Measurements from ENCODE around the gene CCDC144A. TPM values are rescaled to one million over a fixed set of nuclear protein-coding genes. Genes with fewer than 3 reads are reported as not detected.
"Not testable (repeated sequence)": the region's sequence is repeated elsewhere in the genome, so short reads cannot be mapped to it uniquely, and the experiment has no call there.

CCDC144A gene
- polyA plus RNA-seq, 3 donors, result 0.05 to 0.23 TPM; not detected in 1

- H3K4me2 ChIP-seq (replicated peaks; ENCODE audit: extremely low read depth, low read length, poor library complexity, severe bottlenecking); DNase-seq; intact Hi-C loops (cut with micrococcal nuclease); H3K79me2 ChIP-seq (ENCODE audit: insufficient read depth, low read length); H3K9me3 ChIP-seq (replicated peaks in 1 of 2; ENCODE audit: control insufficient read depth in 1 of 2, insufficient read depth in 1 of 2, low read length in 2 of 2); H3K27me3 ChIP-seq (ENCODE audit: control insufficient read depth in 2 of 2, insufficient read depth in 2 of 2, low read length in 2 of 2); H3K36me3 Mint-ChIP-seq; H3K4me3 ChIP-seq (replicated peaks in 1 of 3; ENCODE audit: low read depth in 2 of 3, low read length in 3 of 3); H3K4me3 Mint-ChIP-seq; H3K4me1 ChIP-seq (ENCODE audit: control insufficient read depth in 1 of 2, insufficient read depth in 2 of 2, low read length in 2 of 2); H3K4me1 Mint-ChIP-seq; H3K9me3 Mint-ChIP-seq; H3K9ac ChIP-seq (ENCODE audit: insufficient read depth, low read length, poor library complexity, severe bottlenecking); H3K27ac Mint-ChIP-seq; H3K36me3 ChIP-seq (replicated peaks in 1 of 2; ENCODE audit: control insufficient read depth in 1 of 2, insufficient read depth in 2 of 2, low read length in 2 of 2); H2AFZ ChIP-seq (ENCODE audit: insufficient read depth, low read depth, low read length, poor library complexity, severe bottlenecking); H4K20me1 ChIP-seq (ENCODE audit: insufficient read depth, low read length); H3K27ac ChIP-seq (ENCODE audit: low read depth in 1 of 2, low read length in 2 of 2); H3K27me3 Mint-ChIP-seq (ENCODE audit: low read depth in 3 of 3): not testable (repeated sequence)
- no CpG with 5 or more reads among the region's 2 CpGs for WGBS (ENCODE audit: insufficient coverage)
Measured at GRCh38 chr17:16768290-16769175, 78.5 kb downstream of the CCDC144A start.

- H3K9me3 Mint-ChIP-seq; H3K9me3 ChIP-seq (replicated peaks in 1 of 2; ENCODE audit: control insufficient read depth in 1 of 2, insufficient read depth in 1 of 2, low read length in 2 of 2); H3K27ac Mint-ChIP-seq; intact Hi-C loops (cut with micrococcal nuclease); H3K27me3 ChIP-seq (ENCODE audit: control insufficient read depth in 2 of 2, insufficient read depth in 2 of 2, low read length in 2 of 2); H3K4me3 ChIP-seq (replicated peaks in 1 of 3; ENCODE audit: low read depth in 2 of 3, low read length in 3 of 3); H3K4me1 Mint-ChIP-seq; H2AFZ ChIP-seq (ENCODE audit: insufficient read depth, low read depth, low read length, poor library complexity, severe bottlenecking); H3K4me3 Mint-ChIP-seq; H3K27ac ChIP-seq (ENCODE audit: low read depth in 1 of 2, low read length in 2 of 2); H3K4me1 ChIP-seq (ENCODE audit: control insufficient read depth in 1 of 2, insufficient read depth in 2 of 2, low read length in 2 of 2); H3K4me2 ChIP-seq (replicated peaks; ENCODE audit: extremely low read depth, low read length, poor library complexity, severe bottlenecking); H3K36me3 Mint-ChIP-seq; H4K20me1 ChIP-seq (ENCODE audit: insufficient read depth, low read length); H3K9ac ChIP-seq (ENCODE audit: insufficient read depth, low read length, poor library complexity, severe bottlenecking); DNase-seq; H3K36me3 ChIP-seq (replicated peaks in 1 of 2; ENCODE audit: control insufficient read depth in 1 of 2, insufficient read depth in 2 of 2, low read length in 2 of 2); H3K79me2 ChIP-seq (ENCODE audit: insufficient read depth, low read length); H3K27me3 Mint-ChIP-seq (ENCODE audit: low read depth in 3 of 3): not testable (repeated sequence)
- no CpG with 5 or more reads among the region's 4 CpGs for WGBS (ENCODE audit: insufficient coverage)
Measured at GRCh38 chr17:16772394-16773145, 82.5 kb downstream of the CCDC144A start.

GRCh38 chr17:16773146-16773522, 83.1 kb downstream of the CCDC144A start:
- H3K9me3 Mint-ChIP-seq; H3K4me3 Mint-ChIP-seq; intact Hi-C loops (cut with micrococcal nuclease); H3K27me3 ChIP-seq (ENCODE audit: control insufficient read depth in 2 of 2, insufficient read depth in 2 of 2, low read length in 2 of 2); H3K36me3 ChIP-seq (replicated peaks in 1 of 2; ENCODE audit: control insufficient read depth in 1 of 2, insufficient read depth in 2 of 2, low read length in 2 of 2); DNase-seq; H3K9me3 ChIP-seq (replicated peaks in 1 of 2; ENCODE audit: control insufficient read depth in 1 of 2, insufficient read depth in 1 of 2, low read length in 2 of 2); H3K27ac Mint-ChIP-seq; H3K4me2 ChIP-seq (replicated peaks; ENCODE audit: extremely low read depth, low read length, poor library complexity, severe bottlenecking); H3K79me2 ChIP-seq (ENCODE audit: insufficient read depth, low read length); H3K9ac ChIP-seq (ENCODE audit: insufficient read depth, low read length, poor library complexity, severe bottlenecking); H3K4me1 ChIP-seq (ENCODE audit: control insufficient read depth in 1 of 2, insufficient read depth in 2 of 2, low read length in 2 of 2); H3K27ac ChIP-seq (ENCODE audit: low read depth in 1 of 2, low read length in 2 of 2); H3K36me3 Mint-ChIP-seq; H3K27me3 Mint-ChIP-seq (ENCODE audit: low read depth in 3 of 3); H3K4me3 ChIP-seq (replicated peaks in 1 of 3; ENCODE audit: low read depth in 2 of 3, low read length in 3 of 3); H4K20me1 ChIP-seq (ENCODE audit: insufficient read depth, low read length); H3K4me1 Mint-ChIP-seq; H2AFZ ChIP-seq (ENCODE audit: insufficient read depth, low read depth, low read length, poor library complexity, severe bottlenecking): not testable (repeated sequence)
- WGBS (ENCODE audit: insufficient coverage), result no CpG with 5 or more reads among the region's 2 CpGs

GRCh38 chr17:16787851-16788250, 97.8 kb downstream of the CCDC144A start:
- intact Hi-C loops (cut with micrococcal nuclease); H3K27me3 Mint-ChIP-seq (ENCODE audit: low read depth in 3 of 3); H3K4me1 Mint-ChIP-seq; H3K4me2 ChIP-seq (replicated peaks; ENCODE audit: extremely low read depth, low read length, poor library complexity, severe bottlenecking); H3K4me3 Mint-ChIP-seq; H3K4me1 ChIP-seq (ENCODE audit: control insufficient read depth in 1 of 2, insufficient read depth in 2 of 2, low read length in 2 of 2); H3K9me3 ChIP-seq (replicated peaks in 1 of 2; ENCODE audit: control insufficient read depth in 1 of 2, insufficient read depth in 1 of 2, low read length in 2 of 2); H3K4me3 ChIP-seq (replicated peaks in 1 of 3; ENCODE audit: low read depth in 2 of 3, low read length in 3 of 3); DNase-seq; H3K36me3 Mint-ChIP-seq; H3K9ac ChIP-seq (ENCODE audit: insufficient read depth, low read length, poor library complexity, severe bottlenecking); H4K20me1 ChIP-seq (ENCODE audit: insufficient read depth, low read length); H3K79me2 ChIP-seq (ENCODE audit: insufficient read depth, low read length); H2AFZ ChIP-seq (ENCODE audit: insufficient read depth, low read depth, low read length, poor library complexity, severe bottlenecking); H3K9me3 Mint-ChIP-seq; H3K27me3 ChIP-seq (ENCODE audit: control insufficient read depth in 2 of 2, insufficient read depth in 2 of 2, low read length in 2 of 2); H3K27ac Mint-ChIP-seq; H3K27ac ChIP-seq (ENCODE audit: low read depth in 1 of 2, low read length in 2 of 2); H3K36me3 ChIP-seq (replicated peaks in 1 of 2; ENCODE audit: control insufficient read depth in 1 of 2, insufficient read depth in 2 of 2, low read length in 2 of 2): not testable (repeated sequence)
- 67% methylated on average over 4 of the region's 5 CpGs for WGBS (ENCODE audit: insufficient coverage)

Data from CD14-positive monocyte (primary cell).